Measurements from ENCODE around the gene TACC3. TPM values are rescaled to one million over a fixed set of nuclear protein-coding genes. Genes with fewer than 3 reads are reported as not detected.

Gene TACC3
- total and polyA plus RNA-seq, 7 experiments from 2014 or later: 70.5 to 165 (median 123) TPM

DNA sequence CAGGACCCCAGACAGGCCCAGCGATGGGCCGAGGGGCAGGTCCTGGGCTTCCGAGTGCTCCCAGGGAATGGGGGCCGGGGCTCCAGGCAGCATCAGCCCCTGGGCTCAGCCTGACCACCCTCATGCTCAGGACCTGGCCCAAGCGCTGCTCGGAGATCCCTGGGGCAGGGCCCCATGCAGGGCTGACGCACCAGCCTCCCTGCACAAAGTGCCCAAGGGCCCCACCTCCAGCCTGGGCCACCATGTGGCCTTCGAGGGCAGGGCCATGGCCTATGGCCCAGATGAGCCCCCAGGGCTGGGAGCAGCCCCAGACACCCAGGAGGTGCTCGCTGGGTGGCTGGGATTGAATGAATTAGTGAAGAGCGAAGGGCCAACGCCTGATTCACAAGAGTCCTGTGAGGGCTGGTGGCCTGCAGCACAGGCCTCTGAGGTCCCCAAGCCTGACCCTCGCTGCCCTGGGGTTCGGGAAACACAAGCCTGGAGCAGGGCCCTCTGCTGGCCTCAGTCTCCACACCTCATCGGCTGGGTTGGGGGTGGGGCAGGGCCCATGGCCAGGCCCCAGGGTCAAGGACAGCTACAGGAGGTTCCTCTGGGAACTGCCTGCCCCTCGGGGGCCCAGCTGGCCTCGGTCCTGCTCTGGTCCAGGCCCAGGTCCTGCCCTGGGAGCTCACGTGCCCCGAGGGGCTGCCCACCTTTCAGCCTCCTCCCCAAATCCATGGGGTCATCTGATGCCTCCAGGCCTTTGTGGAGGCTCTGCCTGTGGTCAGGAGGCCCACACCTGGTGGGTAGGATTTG, 58.5 kb downstream of the TACC3 start:
- intact Hi-C loops (cut with micrococcal nuclease): no loop called here
- Histone ChIP-seq H3K27ac (ENCODE audit: low read depth, low read length) (no peak overlapping the region), H3K9me3 (ENCODE audit: control insufficient read depth in 2 of 3, low read length in 3 of 3) (no peaks in the 10 kb centered on the region), H3K36me3 (ENCODE audit: control insufficient read depth in 2 of 3, insufficient read depth in 3 of 3, low read length in 3 of 3) (no peaks in the 10 kb centered on the region), H3K27me3 (ENCODE audit: control insufficient read depth in 2 of 2, insufficient read depth in 2 of 2, low read length in 2 of 2) (no peaks in the 10 kb centered on the region), H3K4me3 (ENCODE audit: low read length) (no peak overlapping the region), H3K4me1 (ENCODE audit: control insufficient read depth in 2 of 2, insufficient read depth in 2 of 2, low read length in 2 of 2) (no peaks in the 10 kb centered on the region)
- Mint-ChIP-seq H3K4me1 (peaks cover 0 to 2% (median 0%) of the 10 kb centered on the region in 7 donors), H3K9me3 (no peaks in the 10 kb centered on the region), H3K27ac (no peak overlapping the region), H3K4me3 (no peak overlapping the region), H3K36me3 (no peaks in the 10 kb centered on the region), H3K27me3 (no peaks in the 10 kb centered on the region)
- POLR2A ChIA-PET: interaction anchor here (0.7 kb wide), 1 partner anchor 986 kb away, joined by 3 read pairs; no protein-coding TSS in a partner anchor
- CTCF ChIA-PET: no interaction called here
- ATAC-seq (no peak), DNase-seq (no peak)

DNA sequence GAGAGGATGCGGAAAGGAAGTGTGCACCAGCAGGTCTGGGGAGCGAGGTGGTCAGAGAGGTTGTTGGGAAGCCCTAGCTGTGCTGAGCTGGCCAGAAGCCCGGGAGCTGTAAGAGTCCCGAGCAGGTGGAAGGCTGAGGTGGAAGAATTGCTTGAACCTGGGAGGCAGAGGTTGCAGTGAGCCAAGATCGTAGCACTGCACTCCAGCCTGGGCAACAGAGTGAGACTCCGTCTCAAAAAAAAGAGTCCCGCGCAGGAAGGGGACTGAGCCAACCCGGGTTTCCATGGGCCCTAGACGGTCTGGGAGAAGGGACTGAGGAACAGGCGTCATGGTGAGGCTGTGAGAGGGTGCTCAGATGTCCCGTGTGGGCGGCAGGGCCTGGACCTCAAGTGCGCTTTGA, 59.1 kb downstream of the TACC3 start:
- DNase-seq (no peak), ATAC-seq (no peak)
- Mint-ChIP-seq H3K27me3 (no peaks in the 10 kb centered on the region), H3K4me3 (no peak overlapping the region), H3K9me3 (no peaks in the 10 kb centered on the region), H3K36me3 (no peaks in the 10 kb centered on the region), H3K4me1 (peaks cover 0 to 2% (median 0%) of the 10 kb centered on the region in 7 donors), H3K27ac (no peak overlapping the region)
- Histone ChIP-seq H3K4me1 (ENCODE audit: control insufficient read depth in 2 of 2, insufficient read depth in 2 of 2, low read length in 2 of 2) (no peaks in the 10 kb centered on the region), H3K9me3 (ENCODE audit: control insufficient read depth in 2 of 3, low read length in 3 of 3) (no peaks in the 10 kb centered on the region), H3K27me3 (ENCODE audit: control insufficient read depth in 2 of 2, insufficient read depth in 2 of 2, low read length in 2 of 2) (no peaks in the 10 kb centered on the region), H3K27ac (ENCODE audit: low read depth, low read length) (no peak overlapping the region), H3K36me3 (ENCODE audit: control insufficient read depth in 2 of 3, insufficient read depth in 3 of 3, low read length in 3 of 3) (no peaks in the 10 kb centered on the region), H3K4me3 (ENCODE audit: low read length) (no peak overlapping the region)
- intact Hi-C loops (cut with micrococcal nuclease): no loop called here
- POLR2A ChIA-PET: interaction anchor here (0.7 kb wide), 1 partner anchor 986 kb away, joined by 3 read pairs; no protein-coding TSS in a partner anchor
- CTCF ChIA-PET: no interaction called here

DNA sequence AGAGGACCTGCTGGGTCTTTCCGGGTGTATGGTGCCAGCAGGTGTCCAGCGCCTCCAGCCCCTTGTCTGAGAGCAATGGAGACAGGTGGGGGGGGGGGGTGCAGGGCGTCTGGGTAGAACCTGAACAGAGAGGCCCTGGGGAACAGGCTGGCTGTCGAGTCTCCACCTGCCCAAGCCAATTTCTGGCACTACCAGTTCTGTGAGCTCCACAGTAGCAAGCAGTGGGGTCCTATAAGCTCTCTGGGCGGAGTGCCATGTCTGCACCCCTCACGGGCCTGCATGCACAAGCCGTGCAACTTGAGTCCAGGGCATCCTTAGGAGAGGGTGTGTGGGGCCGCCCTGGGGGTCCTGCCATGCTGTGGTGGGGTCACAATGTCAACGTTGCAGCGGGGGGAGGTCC, 61.7 kb downstream of the TACC3 start:
- no peak overlapping the region for H3K4me3 Mint-ChIP-seq
- DNase-seq (no peak), ATAC-seq (no peak)
- H3K4me1 Mint-ChIP-seq: peaks cover 0 to 2% (median 0%) of the 10 kb centered on the region in 7 donors
- no peak overlapping the region for H3K27ac ChIP-seq (ENCODE audit: low read depth, low read length)
- ChIA-PET POLR2A (no interaction called here), CTCF (no interaction called here)
- no peak overlapping the region for H3K27ac Mint-ChIP-seq
- H3K4me1 ChIP-seq (ENCODE audit: control insufficient read depth in 2 of 2, insufficient read depth in 2 of 2, low read length in 2 of 2): no peaks in the 10 kb centered on the region
- H3K4me3 ChIP-seq (ENCODE audit: low read length): no peak overlapping the region
- H3K27me3 ChIP-seq (ENCODE audit: control insufficient read depth in 2 of 2, insufficient read depth in 2 of 2, low read length in 2 of 2): no peaks in the 10 kb centered on the region
- no peaks in the 10 kb centered on the region for H3K9me3 Mint-ChIP-seq
- intact Hi-C loops (cut with micrococcal nuclease): no loop called here
- H3K36me3 Mint-ChIP-seq: no peaks in the 10 kb centered on the region
- no peaks in the 10 kb centered on the region for H3K36me3 ChIP-seq (ENCODE audit: control insufficient read depth in 2 of 3, insufficient read depth in 3 of 3, low read length in 3 of 3)
- no peaks in the 10 kb centered on the region for H3K27me3 Mint-ChIP-seq
- no peaks in the 10 kb centered on the region for H3K9me3 ChIP-seq (ENCODE audit: control insufficient read depth in 2 of 3, low read length in 3 of 3)

DNA sequence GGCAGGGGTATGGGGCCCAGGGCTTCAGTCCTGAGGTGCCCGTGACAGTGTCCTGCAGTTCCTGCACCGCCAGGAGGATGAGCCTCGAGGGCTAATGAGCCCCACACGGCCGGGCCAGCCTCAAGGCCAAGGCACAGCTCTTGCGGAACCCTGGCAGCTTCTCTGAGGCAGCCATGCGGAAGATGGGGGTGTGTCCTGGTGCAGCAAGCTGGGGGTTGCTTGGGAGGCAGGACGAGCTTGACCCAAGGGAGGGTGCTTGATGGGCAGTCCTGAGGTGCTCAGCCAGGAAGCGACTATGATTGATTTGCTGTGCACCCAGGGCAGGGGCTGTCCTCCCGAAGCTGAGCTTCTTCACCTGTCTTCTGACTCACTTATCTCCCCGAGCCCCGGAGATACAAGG, 62.6 kb downstream of the TACC3 start:
- Histone ChIP-seq H3K9me3 (ENCODE audit: control insufficient read depth in 2 of 3, low read length in 3 of 3) (no peaks in the 10 kb centered on the region), H3K4me1 (ENCODE audit: control insufficient read depth in 2 of 2, insufficient read depth in 2 of 2, low read length in 2 of 2) (no peaks in the 10 kb centered on the region), H3K4me3 (ENCODE audit: low read length) (no peak overlapping the region), H3K27ac (ENCODE audit: low read depth, low read length) (no peak overlapping the region), H3K27me3 (ENCODE audit: control insufficient read depth in 2 of 2, insufficient read depth in 2 of 2, low read length in 2 of 2) (no peaks in the 10 kb centered on the region), H3K36me3 (ENCODE audit: control insufficient read depth in 2 of 3, insufficient read depth in 3 of 3, low read length in 3 of 3) (no peaks in the 10 kb centered on the region)
- ChIA-PET POLR2A (no interaction called here), CTCF (no interaction called here)
- intact Hi-C loops (cut with micrococcal nuclease): no loop called here
- Mint-ChIP-seq H3K4me3 (no peak overlapping the region), H3K27me3 (no peaks in the 10 kb centered on the region), H3K27ac (no peak overlapping the region), H3K36me3 (no peaks in the 10 kb centered on the region), H3K9me3 (no peaks in the 10 kb centered on the region), H3K4me1 (peaks cover 0 to 2% (median 0%) of the 10 kb centered on the region in 7 donors)
- ATAC-seq (no peak), DNase-seq (no peak)

DNA sequence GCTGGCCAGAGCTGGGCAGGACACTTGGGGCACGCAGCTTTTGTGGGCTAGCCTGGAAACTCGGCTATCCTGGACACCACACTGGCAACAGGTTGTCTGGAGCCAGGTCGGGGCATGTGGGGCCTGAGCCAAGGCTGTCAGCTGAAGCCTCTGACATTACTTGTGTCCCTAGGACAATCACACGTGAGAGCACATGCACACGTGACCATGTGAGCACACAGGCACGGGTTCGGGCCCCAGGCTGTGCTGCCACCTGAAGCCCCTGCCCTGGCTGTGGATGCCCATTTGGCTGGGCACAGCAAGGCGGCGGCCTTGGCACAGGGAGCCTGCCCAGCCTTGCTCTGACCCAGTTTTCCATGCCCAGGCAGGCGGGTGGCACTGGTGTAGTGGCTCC, 63.1 kb downstream of the TACC3 start:
- H3K4me1 Mint-ChIP-seq: peaks cover 0 to 2% (median 0%) of the 10 kb centered on the region in 7 donors
- ChIA-PET POLR2A (no interaction called here), CTCF (no interaction called here)
- intact Hi-C loops (cut with micrococcal nuclease): no loop called here
- H3K9me3 ChIP-seq (ENCODE audit: control insufficient read depth in 2 of 3, low read length in 3 of 3): no peaks in the 10 kb centered on the region
- H3K9me3 Mint-ChIP-seq: no peaks in the 10 kb centered on the region
- no peaks in the 10 kb centered on the region for H3K27me3 Mint-ChIP-seq
- no peak overlapping the region for H3K27ac Mint-ChIP-seq
- no peak overlapping the region for H3K27ac ChIP-seq (ENCODE audit: low read depth, low read length)
- no peak for ATAC-seq
- H3K27me3 ChIP-seq (ENCODE audit: control insufficient read depth in 2 of 2, insufficient read depth in 2 of 2, low read length in 2 of 2): no peaks in the 10 kb centered on the region
- no peak overlapping the region for H3K4me3 ChIP-seq (ENCODE audit: low read length)
- no peaks in the 10 kb centered on the region for H3K36me3 ChIP-seq (ENCODE audit: control insufficient read depth in 2 of 3, insufficient read depth in 3 of 3, low read length in 3 of 3)
- no peaks in the 10 kb centered on the region for H3K4me1 ChIP-seq (ENCODE audit: control insufficient read depth in 2 of 2, insufficient read depth in 2 of 2, low read length in 2 of 2)
- DNase-seq: no peak
- H3K4me3 Mint-ChIP-seq: no peak overlapping the region
- no peaks in the 10 kb centered on the region for H3K36me3 Mint-ChIP-seq

GRCh38 chr4:1784789-1785591, 63.7 kb downstream of the TACC3 start:
- ChIA-PET CTCF (no interaction called here), POLR2A (interaction anchor here (0.6 kb wide), 1 partner anchor 90 kb away, joined by 3 read pairs; no protein-coding TSS in a partner anchor)
- H3K27ac ChIP-seq (ENCODE audit: low read depth, low read length): no peak overlapping the region
- Mint-ChIP-seq H3K4me1 (peaks cover 0 to 2% (median 0%) of the 10 kb centered on the region in 7 donors), H3K4me3 (no peak overlapping the region), H3K27ac (no peak overlapping the region), H3K36me3 (no peaks in the 10 kb centered on the region), H3K9me3 (no peaks in the 10 kb centered on the region), H3K27me3 (no peaks in the 10 kb centered on the region)
- no peaks in the 10 kb centered on the region for H3K36me3 ChIP-seq (ENCODE audit: control insufficient read depth in 2 of 3, insufficient read depth in 3 of 3, low read length in 3 of 3)
- no peaks in the 10 kb centered on the region for H3K9me3 ChIP-seq (ENCODE audit: control insufficient read depth in 2 of 3, low read length in 3 of 3)
- no peak overlapping the region for H3K4me3 ChIP-seq (ENCODE audit: low read length)
- intact Hi-C loops (cut with micrococcal nuclease): no loop called here
- no peak for ATAC-seq
- no peak for DNase-seq
- H3K27me3 ChIP-seq (ENCODE audit: control insufficient read depth in 2 of 2, insufficient read depth in 2 of 2, low read length in 2 of 2): no peaks in the 10 kb centered on the region
- no peaks in the 10 kb centered on the region for H3K4me1 ChIP-seq (ENCODE audit: control insufficient read depth in 2 of 2, insufficient read depth in 2 of 2, low read length in 2 of 2)
